ENCODE measurements around the gene C16orf74.

DNA sequence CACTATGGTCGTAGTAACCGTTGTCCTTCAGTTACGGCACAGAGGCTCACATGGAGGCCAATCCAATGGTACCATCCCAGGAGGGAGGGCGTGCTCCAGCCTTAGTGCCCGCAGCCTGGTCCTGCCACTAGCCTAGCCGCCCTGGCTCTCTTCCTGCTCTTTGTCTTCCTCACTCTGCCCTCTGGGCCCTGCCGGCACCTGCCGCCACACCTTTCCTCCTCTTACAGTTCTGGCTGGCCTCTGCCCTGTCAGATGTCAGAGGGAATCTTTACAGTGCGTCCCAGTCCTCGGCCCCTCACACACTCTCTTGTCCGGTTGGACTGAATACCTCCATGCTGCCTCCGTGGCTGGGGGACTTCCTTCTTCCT, 85.5 kb downstream of the C16orf74 start:
- no peak for TF ChIP-seq CTCF (IDR thresholded peaks at IDR 0.05 in 4 of 5, conservative IDR thresholded peaks at IDR 0.05 in 1 of 5)
- no peak for TF ChIP-seq POLR2A (IDR thresholded peaks at IDR 0.05)

Measured in gastrocnemius medialis (tissue), 4 donors.